ENCODE data around the gene ZNF280D.

ZNF280D gene

DNA sequence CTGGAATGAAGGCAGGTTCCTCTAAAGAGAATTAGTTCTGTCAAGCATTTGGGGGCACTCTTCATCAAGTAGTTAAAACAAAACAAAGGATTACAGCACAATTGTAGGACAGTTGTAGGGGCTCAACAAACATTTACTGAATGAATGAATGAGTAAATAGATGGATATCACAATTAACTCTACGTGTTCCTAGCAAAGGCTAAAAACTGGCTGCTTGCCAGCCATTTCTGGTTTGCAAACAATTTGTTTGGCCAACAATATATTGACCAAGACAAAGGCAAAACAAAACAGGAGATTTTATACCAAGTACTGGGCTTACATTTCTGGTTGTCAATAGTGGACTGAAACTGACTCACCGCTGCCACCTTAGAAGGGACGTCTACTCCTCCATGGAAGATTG lies 116.8 kb downstream of the ZNF280D start:
- Histone ChIP-seq H3K4me1 (ENCODE audit: control insufficient read depth in 1 of 2, insufficient read depth in 1 of 2, low read depth in 1 of 2, low read length in 1 of 2) (no peaks in the 10 kb centered on the region), H3K36me3 (no peaks in the 10 kb centered on the region), H3K9me3 (no peaks in the 10 kb centered on the region), H3K27me3 (no peaks in the 10 kb centered on the region), H3K4me3 (ENCODE audit: low read depth in 1 of 2, low read length in 1 of 2) (no peak overlapping the region), H3K27ac (no peak overlapping the region)
- no peak for TF ChIP-seq CTCF (IDR thresholded peaks at IDR 0.05)

- no peak overlapping the region for H3K4me3 ChIP-seq (ENCODE audit: low read depth in 1 of 2, low read length in 1 of 2)
- TF ChIP-seq CTCF (IDR thresholded peaks at IDR 0.05) = no peak
- no peaks in the 10 kb centered on the region for H3K36me3 ChIP-seq
- no peak overlapping the region for H3K27ac ChIP-seq
- H3K27me3 ChIP-seq = no peaks in the 10 kb centered on the region
- H3K9me3 ChIP-seq = no peaks in the 10 kb centered on the region
- no peaks in the 10 kb centered on the region for H3K4me1 ChIP-seq (ENCODE audit: control insufficient read depth in 1 of 2, insufficient read depth in 1 of 2, low read depth in 1 of 2, low read length in 1 of 2)
Measured at GRCh38 chr15:56613811-56614210, 119.5 kb downstream of the ZNF280D start.

DNA sequence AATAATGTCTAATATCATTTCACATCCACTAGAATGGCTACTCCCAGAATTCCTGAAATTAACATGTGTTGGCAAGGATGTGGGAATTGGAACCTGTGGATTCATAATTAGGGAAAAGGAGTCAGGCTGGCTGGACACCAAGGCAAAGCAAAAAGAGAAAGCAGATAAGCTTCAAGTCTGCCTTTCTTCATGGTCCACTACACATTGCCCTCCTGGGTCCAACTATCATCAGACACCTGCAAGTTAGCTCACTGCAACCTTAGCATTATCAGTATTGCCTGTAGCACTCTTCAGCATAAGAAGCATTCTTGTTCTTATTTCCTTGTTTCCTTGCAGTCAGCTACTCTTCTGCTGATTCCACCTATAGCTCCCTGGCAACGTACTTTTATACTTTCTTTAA lies 124.3 kb downstream of the ZNF280D start:
- TF ChIP-seq CTCF (IDR thresholded peaks at IDR 0.05) = no peak
- H3K4me3 ChIP-seq (ENCODE audit: low read depth in 1 of 2, low read length in 1 of 2) = no peak overlapping the region
- no peaks in the 10 kb centered on the region for H3K4me1 ChIP-seq (ENCODE audit: control insufficient read depth in 1 of 2, insufficient read depth in 1 of 2, low read depth in 1 of 2, low read length in 1 of 2)
- no peak overlapping the region for H3K27ac ChIP-seq
- H3K36me3 ChIP-seq = no peaks in the 10 kb centered on the region
- H3K9me3 ChIP-seq = no peaks in the 10 kb centered on the region
- no peaks in the 10 kb centered on the region for H3K27me3 ChIP-seq

DNA sequence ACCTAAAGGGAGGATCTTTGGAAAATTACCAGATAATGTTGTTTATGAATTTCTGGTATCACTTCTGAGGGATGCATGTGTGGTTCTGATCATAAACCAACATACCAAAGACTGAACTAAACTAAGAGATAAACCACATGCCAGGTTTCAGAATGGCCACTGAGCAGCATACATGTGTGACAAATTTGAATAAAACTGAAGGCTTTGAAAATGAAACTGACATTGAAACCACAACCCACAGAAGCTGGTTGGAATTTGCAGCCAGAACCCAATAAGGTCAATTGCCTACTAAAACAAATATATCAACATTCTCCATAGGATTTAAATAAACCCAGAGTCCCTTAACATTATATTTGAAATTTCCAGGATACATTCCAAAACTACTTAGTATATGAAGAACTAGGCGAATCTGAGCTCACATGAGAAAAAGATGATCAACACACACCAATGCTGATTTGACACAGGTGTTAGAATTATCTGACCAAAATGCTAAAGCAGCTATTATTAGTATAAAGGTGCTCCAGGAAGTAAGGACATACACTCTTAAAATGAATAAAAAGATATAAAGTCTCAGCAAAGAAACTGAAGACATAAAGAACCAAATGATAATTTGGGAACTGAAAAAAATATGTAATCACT lies 125.0 kb downstream of the ZNF280D start:
- Histone ChIP-seq H3K4me3 (ENCODE audit: low read depth in 1 of 2, low read length in 1 of 2) (no peak overlapping the region), H3K36me3 (no peaks in the 10 kb centered on the region), H3K9me3 (no peaks in the 10 kb centered on the region), H3K27me3 (no peaks in the 10 kb centered on the region), H3K27ac (no peak overlapping the region), H3K4me1 (ENCODE audit: control insufficient read depth in 1 of 2, insufficient read depth in 1 of 2, low read depth in 1 of 2, low read length in 1 of 2) (no peaks in the 10 kb centered on the region)
- TF ChIP-seq CTCF (IDR thresholded peaks at IDR 0.05) = no peak

DNA sequence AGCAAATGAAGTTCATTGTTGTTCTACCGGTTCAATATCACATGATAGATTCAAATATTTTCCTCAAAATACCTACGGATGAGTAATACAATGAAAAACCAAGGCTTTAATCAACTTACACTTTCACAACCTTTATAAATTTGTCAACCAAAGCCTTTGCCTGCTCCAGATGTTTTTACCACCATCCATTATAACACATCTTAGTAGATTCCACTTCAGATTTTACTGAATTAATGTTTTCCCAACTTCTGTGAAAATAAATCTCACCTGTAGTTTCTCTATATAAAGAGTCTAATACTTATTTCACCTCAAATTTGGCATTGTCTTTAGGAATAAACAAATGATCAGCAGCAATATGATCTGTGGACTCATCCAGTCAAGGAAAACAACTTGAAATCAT lies 131.1 kb downstream of the ZNF280D start:
- TF ChIP-seq CTCF (IDR thresholded peaks at IDR 0.05) = no peak
- H3K36me3 ChIP-seq = no peaks in the 10 kb centered on the region
- no peak overlapping the region for H3K4me3 ChIP-seq (ENCODE audit: low read depth in 1 of 2, low read length in 1 of 2)
- H3K27me3 ChIP-seq = no peaks in the 10 kb centered on the region
- H3K9me3 ChIP-seq = peaks cover 11% of the 10 kb centered on the region
- no peaks in the 10 kb centered on the region for H3K4me1 ChIP-seq (ENCODE audit: control insufficient read depth in 1 of 2, insufficient read depth in 1 of 2, low read depth in 1 of 2, low read length in 1 of 2)
- H3K27ac ChIP-seq = no peak overlapping the region

GRCh38 chr15:56600380-56600779 lies 132.9 kb downstream of the ZNF280D start:
- TF ChIP-seq CTCF (IDR thresholded peaks at IDR 0.05) = no peak
- Histone ChIP-seq H3K27me3 (no peaks in the 10 kb centered on the region), H3K27ac (no peak overlapping the region), H3K36me3 (no peaks in the 10 kb centered on the region), H3K9me3 (peaks cover 11% of the 10 kb centered on the region), H3K4me1 (ENCODE audit: control insufficient read depth in 1 of 2, insufficient read depth in 1 of 2, low read depth in 1 of 2, low read length in 1 of 2) (no peaks in the 10 kb centered on the region), H3K4me3 (ENCODE audit: low read depth in 1 of 2, low read length in 1 of 2) (no peak overlapping the region)
